ENCODE measurements around the gene GTF3A.

The GTF3A gene

DNA sequence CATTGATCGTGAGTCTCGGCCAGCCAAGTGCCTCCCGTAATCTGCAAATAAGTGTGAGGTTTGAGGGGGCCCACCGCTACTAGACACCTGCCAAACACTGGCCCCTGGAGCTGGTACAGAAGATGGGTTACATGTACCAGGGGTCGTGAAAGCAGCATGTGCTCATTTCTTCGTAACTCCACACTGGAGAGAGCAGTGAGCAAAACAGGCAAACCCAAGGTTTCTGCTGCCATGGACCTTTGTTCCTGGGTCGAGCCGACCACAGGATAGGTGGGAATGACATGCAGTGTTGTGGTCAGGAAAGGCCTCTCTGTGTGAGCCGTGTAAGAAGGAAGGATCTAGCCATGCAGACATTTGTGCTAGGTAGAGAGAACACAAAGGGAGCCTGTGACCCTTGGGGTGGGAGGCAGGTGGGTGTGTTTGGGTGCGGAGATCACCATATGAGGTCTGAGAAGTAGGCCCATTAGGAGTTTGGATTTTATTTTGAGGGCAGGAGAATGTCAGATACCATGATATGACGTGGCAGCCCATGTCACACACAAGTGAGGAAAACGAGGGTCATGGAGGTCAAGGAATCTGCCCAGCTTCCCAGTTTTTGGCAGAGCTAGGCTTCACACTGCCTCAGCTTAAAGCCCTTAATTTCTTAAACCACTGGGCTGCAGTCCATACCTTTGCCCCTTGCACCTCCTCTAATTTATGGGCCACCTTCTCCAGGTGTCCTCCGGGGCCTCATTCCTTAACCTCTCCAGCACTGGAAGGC lies 919 bp downstream of the GTF3A start:
- Histone ChIP-seq H3K27ac (ENCODE audit: insufficient read depth, low read length, poor library complexity, severe bottlenecking) (peak overlapping the region; percentile 86), H3K9me3 (ENCODE audit: control insufficient read depth, low read length) (no peaks in the 10 kb centered on the region), H3K27me3 (replicated peaks; ENCODE audit: control insufficient read depth, insufficient read depth, low read length, poor library complexity, severe bottlenecking) (no peaks in the 10 kb centered on the region), H3K4me1 (ENCODE audit: control insufficient read depth, insufficient read depth, low read length, poor library complexity, severe bottlenecking) (peaks cover 51% of the 10 kb centered on the region), H3K4me3 (ENCODE audit: insufficient read depth, low read depth, low read length, poor library complexity, severe bottlenecking) (peak overlapping the region; percentile 39), H3K36me3 (ENCODE audit: control insufficient read depth, insufficient read depth, low read length) (peaks cover 26% of the 10 kb centered on the region)
- peak in 1 of 3 donors; percentile 8 for DNase-seq

DNA sequence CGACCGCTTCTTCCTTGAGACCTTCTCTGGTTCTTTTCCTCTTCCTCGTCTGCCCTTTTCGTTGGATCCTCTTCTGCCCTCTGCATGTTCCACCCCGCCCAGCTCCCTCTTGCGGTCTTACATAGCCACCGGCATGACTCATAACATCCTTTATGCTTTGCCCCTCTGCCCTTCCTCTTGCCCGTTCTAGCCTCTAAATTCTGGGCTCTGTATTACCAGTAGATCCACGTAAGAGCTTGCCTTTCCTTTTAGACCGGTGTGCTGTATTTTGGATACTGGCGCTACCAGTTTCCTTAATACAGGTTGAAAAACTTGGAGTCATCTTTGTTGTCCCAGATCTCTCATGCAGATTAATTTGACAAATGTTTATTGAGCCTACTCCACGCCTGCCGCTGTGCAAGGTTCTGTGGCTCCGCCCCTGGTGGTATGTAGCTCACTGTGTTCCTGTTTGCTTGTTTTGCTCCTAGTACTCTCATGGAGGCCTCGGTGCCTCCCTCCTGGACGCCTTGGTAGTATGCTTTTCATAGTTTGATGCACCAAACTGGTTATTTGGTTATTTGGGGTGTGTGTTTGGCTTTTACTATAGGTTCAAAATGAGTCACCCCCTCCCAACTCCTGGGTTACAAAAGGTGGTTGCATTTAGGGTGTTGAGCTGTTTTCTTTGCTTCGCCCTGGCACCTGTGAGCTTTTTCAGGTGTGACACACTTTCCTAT lies 1.7 kb downstream of the GTF3A start:
- no peaks in the 10 kb centered on the region for H3K27me3 ChIP-seq (replicated peaks; ENCODE audit: control insufficient read depth, insufficient read depth, low read length, poor library complexity, severe bottlenecking)
- H3K27ac ChIP-seq (ENCODE audit: insufficient read depth, low read length, poor library complexity, severe bottlenecking), result peak overlapping the region; percentile 86
- H3K9me3 ChIP-seq (ENCODE audit: control insufficient read depth, low read length), result no peaks in the 10 kb centered on the region
- peak overlapping the region; percentile 39 for H3K4me3 ChIP-seq (ENCODE audit: insufficient read depth, low read depth, low read length, poor library complexity, severe bottlenecking)
- peak; percentile 70 to 74 (median 73) for DNase-seq
- peaks cover 34% of the 10 kb centered on the region for H3K36me3 ChIP-seq (ENCODE audit: control insufficient read depth, insufficient read depth, low read length)
- H3K4me1 ChIP-seq (ENCODE audit: control insufficient read depth, insufficient read depth, low read length, poor library complexity, severe bottlenecking), result peaks cover 51% of the 10 kb centered on the region

DNA sequence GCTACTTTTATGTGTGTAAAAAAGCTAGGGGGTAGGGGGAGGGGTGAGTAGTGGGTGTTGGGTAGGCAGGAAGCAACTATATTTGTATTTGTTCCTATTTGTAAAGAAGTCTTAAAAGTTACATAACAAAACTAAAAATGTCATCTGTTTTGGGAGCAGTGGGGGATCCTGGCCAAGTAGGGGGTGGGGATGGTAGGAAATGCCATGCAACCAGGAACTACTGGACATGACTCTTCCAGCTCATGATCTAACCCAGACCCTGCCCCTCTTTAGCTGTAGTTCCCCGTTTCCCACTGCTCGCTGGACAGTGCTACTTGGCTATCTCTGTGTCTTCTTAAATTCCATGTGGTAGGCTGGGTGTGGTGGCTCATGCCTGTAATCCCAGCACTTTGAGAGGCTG lies 3.2 kb downstream of the GTF3A start:
- H3K9me3 ChIP-seq (ENCODE audit: control insufficient read depth, low read length), result no peaks in the 10 kb centered on the region
- H3K4me1 ChIP-seq (ENCODE audit: control insufficient read depth, insufficient read depth, low read length, poor library complexity, severe bottlenecking), result peaks cover 62% of the 10 kb centered on the region
- no peak overlapping the region for H3K4me3 ChIP-seq (ENCODE audit: insufficient read depth, low read depth, low read length, poor library complexity, severe bottlenecking)
- no peak for DNase-seq
- H3K36me3 ChIP-seq (ENCODE audit: control insufficient read depth, insufficient read depth, low read length), result peaks cover 49% of the 10 kb centered on the region
- H3K27ac ChIP-seq (ENCODE audit: insufficient read depth, low read length, poor library complexity, severe bottlenecking), result peak overlapping the region; percentile 86
- no peaks in the 10 kb centered on the region for H3K27me3 ChIP-seq (replicated peaks; ENCODE audit: control insufficient read depth, insufficient read depth, low read length, poor library complexity, severe bottlenecking)

DNA sequence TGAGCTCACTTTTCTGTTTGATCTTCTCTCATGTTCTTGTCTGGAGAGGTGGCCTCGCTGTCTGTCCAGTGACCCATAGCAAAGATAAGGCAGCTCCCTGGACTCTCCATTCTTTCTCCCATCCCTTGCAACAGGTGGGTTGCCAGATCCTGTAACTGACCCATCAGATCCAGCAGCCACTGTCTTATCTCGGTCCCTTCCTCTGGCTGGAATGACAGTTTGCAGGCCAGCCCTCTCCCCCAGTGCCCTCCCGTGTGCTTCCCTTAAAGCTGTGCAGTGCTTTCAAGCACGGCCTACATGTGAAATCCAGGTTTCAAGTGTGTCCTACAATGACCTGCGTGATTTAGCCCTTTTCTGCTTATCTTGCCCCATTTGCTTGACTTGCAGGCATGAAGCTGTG lies 3.7 kb downstream of the GTF3A start:
- H3K4me3 ChIP-seq (ENCODE audit: insufficient read depth, low read depth, low read length, poor library complexity, severe bottlenecking), result no peak overlapping the region
- no peaks in the 10 kb centered on the region for H3K9me3 ChIP-seq (ENCODE audit: control insufficient read depth, low read length)
- H3K4me1 ChIP-seq (ENCODE audit: control insufficient read depth, insufficient read depth, low read length, poor library complexity, severe bottlenecking), result peaks cover 64% of the 10 kb centered on the region
- no peak for DNase-seq
- H3K27me3 ChIP-seq (replicated peaks; ENCODE audit: control insufficient read depth, insufficient read depth, low read length, poor library complexity, severe bottlenecking), result no peaks in the 10 kb centered on the region
- H3K36me3 ChIP-seq (ENCODE audit: control insufficient read depth, insufficient read depth, low read length), result peaks cover 53% of the 10 kb centered on the region
- peak overlapping the region; percentile 86 for H3K27ac ChIP-seq (ENCODE audit: insufficient read depth, low read length, poor library complexity, severe bottlenecking)

DNA sequence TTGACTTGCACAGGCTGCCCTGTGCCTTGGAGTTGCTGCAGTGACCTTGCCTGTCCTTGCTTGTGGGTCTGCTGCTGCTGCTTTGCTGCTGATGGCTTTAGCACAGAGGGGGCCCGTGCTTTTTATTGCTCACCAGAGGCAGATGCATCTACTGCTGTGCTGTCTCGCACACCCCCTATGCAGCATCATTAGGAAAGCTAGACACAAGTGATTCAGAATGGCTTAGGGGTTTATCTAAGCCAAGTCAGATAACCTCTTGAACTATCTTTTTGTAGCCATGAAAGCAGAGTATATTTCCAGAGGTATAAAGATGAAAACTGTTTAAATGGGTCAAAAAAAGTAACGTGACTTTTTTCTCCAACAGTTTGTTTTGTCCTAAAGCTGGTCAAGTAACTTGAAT lies 7.8 kb downstream of the GTF3A start:
- Histone ChIP-seq H3K4me3 (ENCODE audit: insufficient read depth, low read depth, low read length, poor library complexity, severe bottlenecking) (no peak overlapping the region), H3K27ac (ENCODE audit: insufficient read depth, low read length, poor library complexity, severe bottlenecking) (peak overlapping the region; percentile 25), H3K27me3 (replicated peaks; ENCODE audit: control insufficient read depth, insufficient read depth, low read length, poor library complexity, severe bottlenecking) (no peaks in the 10 kb centered on the region), H3K9me3 (ENCODE audit: control insufficient read depth, low read length) (no peaks in the 10 kb centered on the region), H3K4me1 (ENCODE audit: control insufficient read depth, insufficient read depth, low read length, poor library complexity, severe bottlenecking) (peaks cover 37% of the 10 kb centered on the region), H3K36me3 (ENCODE audit: control insufficient read depth, insufficient read depth, low read length) (peaks cover 81% of the 10 kb centered on the region)
- DNase-seq, result no peak

DNA sequence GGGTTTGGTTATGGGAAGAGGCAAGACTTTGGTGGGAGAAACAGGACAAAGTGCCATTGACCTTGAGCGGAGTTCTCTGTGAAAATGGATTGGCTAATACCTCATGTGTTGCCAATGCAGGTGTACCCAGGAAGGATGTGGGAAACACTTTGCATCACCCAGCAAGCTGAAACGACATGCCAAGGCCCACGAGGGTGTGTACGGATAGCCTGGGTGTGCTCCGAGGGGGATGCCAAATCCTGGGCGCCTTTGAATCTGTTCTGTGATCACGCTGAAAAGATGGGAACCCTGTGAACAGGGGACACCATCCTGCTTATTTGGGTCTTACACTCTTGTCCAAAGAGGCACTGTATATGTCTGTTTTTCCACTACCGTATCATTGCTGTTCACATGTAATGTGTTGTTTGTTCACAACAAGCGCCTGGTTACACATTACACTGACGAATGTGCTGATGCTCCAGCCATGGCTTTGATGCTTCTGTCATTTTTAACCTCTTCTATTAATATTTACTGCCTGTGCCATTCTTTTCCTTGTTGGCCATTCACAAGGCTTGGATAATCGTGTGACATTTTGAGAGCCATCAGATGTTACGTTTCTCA lies 8.3 kb downstream of the GTF3A start:
- Histone ChIP-seq H3K9me3 (ENCODE audit: control insufficient read depth, low read length) (no peaks in the 10 kb centered on the region), H3K4me1 (ENCODE audit: control insufficient read depth, insufficient read depth, low read length, poor library complexity, severe bottlenecking) (peaks cover 32% of the 10 kb centered on the region), H3K27ac (ENCODE audit: insufficient read depth, low read length, poor library complexity, severe bottlenecking) (peak overlapping the region; percentile 25), H3K36me3 (ENCODE audit: control insufficient read depth, insufficient read depth, low read length) (peaks cover 82% of the 10 kb centered on the region), H3K4me3 (ENCODE audit: insufficient read depth, low read depth, low read length, poor library complexity, severe bottlenecking) (no peak overlapping the region), H3K27me3 (replicated peaks; ENCODE audit: control insufficient read depth, insufficient read depth, low read length, poor library complexity, severe bottlenecking) (no peaks in the 10 kb centered on the region)
- peak in 2 of 3 donors; percentile 15 to 31 for DNase-seq

DNA sequence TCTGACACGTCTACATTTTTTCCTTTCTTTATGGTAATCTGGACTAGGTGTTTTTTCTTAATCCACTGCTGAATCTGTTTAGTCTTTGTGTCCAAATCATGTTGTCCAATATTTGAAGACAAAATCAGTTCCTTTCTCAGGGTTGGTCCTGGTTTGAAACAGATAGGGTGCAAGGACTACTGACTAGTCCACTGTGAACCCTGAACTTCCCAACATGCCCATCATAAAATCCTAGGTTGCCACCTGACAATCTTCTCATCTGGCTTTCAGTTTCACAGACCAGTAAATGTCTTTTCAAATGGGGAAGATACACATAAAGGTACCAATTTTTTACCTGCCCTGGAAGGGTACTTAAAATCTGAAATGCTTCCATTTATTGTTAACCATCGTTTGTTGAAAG lies 12.7 kb downstream of the GTF3A start:
- H3K36me3 ChIP-seq (ENCODE audit: control insufficient read depth, insufficient read depth, low read length), result peaks cover 43% of the 10 kb centered on the region
- no peaks in the 10 kb centered on the region for H3K27me3 ChIP-seq (replicated peaks; ENCODE audit: control insufficient read depth, insufficient read depth, low read length, poor library complexity, severe bottlenecking)
- DNase-seq, result no peak
- no peaks in the 10 kb centered on the region for H3K9me3 ChIP-seq (ENCODE audit: control insufficient read depth, low read length)
- H3K27ac ChIP-seq (ENCODE audit: insufficient read depth, low read length, poor library complexity, severe bottlenecking), result no peak overlapping the region
- H3K4me3 ChIP-seq (ENCODE audit: insufficient read depth, low read depth, low read length, poor library complexity, severe bottlenecking), result no peak overlapping the region
- peaks cover 20% of the 10 kb centered on the region for H3K4me1 ChIP-seq (ENCODE audit: control insufficient read depth, insufficient read depth, low read length, poor library complexity, severe bottlenecking)

DNA sequence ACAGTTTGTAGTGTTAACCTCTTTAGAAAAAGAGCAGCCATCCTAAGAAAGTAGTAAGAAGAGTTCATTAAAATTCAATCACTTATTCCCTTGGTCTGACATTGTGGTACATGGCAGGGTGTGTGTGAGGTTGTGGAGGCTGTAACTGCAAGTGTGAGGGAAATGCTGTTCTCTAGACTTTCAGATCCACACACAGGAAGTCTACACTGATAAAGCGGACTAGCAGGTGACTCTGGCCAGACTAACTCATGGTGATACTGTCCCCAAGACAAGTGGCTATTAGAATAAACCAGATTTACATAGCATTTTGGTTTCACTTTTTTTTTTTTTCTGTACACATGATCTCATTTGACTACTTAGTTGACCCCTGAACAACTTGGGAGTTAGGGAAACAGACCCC lies 16.0 kb downstream of the GTF3A start:
- no peak for DNase-seq

DNA sequence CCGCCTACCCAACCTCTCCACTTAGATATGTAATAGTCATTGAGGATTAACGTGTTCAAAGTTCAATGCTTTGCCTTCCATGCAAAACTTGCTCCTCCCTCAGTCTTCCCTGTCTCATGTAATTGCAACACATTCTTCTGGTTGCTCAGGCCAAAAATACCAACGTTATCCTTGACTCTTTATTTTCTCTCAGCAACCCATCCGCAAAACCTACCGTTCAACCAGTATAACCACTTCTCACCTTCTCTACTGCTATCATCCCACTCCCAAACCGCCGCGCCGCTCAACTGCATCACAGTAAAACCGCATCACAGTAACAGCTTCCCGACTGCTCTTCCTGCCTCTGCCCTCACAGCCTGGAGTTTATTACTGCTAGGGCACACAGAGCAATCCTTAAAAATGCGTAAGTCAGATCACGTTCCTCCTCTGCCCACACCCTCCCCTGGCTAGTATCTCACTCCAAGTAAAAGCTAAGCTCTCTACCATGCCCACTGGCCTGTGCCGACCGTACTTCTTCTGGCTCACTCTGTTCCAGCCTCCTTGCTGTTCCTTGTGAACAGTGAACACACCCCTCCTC lies 17.7 kb downstream of the GTF3A start:
- Histone ChIP-seq H3K9me3 (ENCODE audit: control insufficient read depth, low read length) (no peaks in the 10 kb centered on the region), H3K36me3 (ENCODE audit: control insufficient read depth, insufficient read depth, low read length) (peaks cover 7% of the 10 kb centered on the region), H3K27me3 (replicated peaks; ENCODE audit: control insufficient read depth, insufficient read depth, low read length, poor library complexity, severe bottlenecking) (no peaks in the 10 kb centered on the region), H3K4me3 (ENCODE audit: insufficient read depth, low read depth, low read length, poor library complexity, severe bottlenecking) (peak overlapping the region; percentile 0), H3K4me1 (ENCODE audit: control insufficient read depth, insufficient read depth, low read length, poor library complexity, severe bottlenecking) (peaks cover 21% of the 10 kb centered on the region), H3K27ac (ENCODE audit: insufficient read depth, low read length, poor library complexity, severe bottlenecking) (peak overlapping the region; percentile 18)
- DNase-seq, result peak in 2 of 3 donors; percentile 14 to 33

More for the DNA sequence above, 16.0 kb downstream of the GTF3A start:
- no peak overlapping the region for H3K27ac ChIP-seq (ENCODE audit: insufficient read depth, low read length, poor library complexity, severe bottlenecking)
- peaks cover 18% of the 10 kb centered on the region for H3K36me3 ChIP-seq (ENCODE audit: control insufficient read depth, insufficient read depth, low read length)
- no peaks in the 10 kb centered on the region for H3K9me3 ChIP-seq (ENCODE audit: control insufficient read depth, low read length)
- peaks cover 18% of the 10 kb centered on the region for H3K4me1 ChIP-seq (ENCODE audit: control insufficient read depth, insufficient read depth, low read length, poor library complexity, severe bottlenecking)
- H3K27me3 ChIP-seq (replicated peaks; ENCODE audit: control insufficient read depth, insufficient read depth, low read length, poor library complexity, severe bottlenecking), result no peaks in the 10 kb centered on the region
- H3K4me3 ChIP-seq (ENCODE audit: insufficient read depth, low read depth, low read length, poor library complexity, severe bottlenecking), result no peak overlapping the region
